HepG2 (cell line): ENCODE measurements around the gene ERFL. TPM values are rescaled to one million over a fixed set of nuclear protein-coding genes. Genes with fewer than 3 reads are reported as not detected.

Experiments used
- ATAC-seq: fragments of 200-7000 bp; cut with Tn5 transposase; 3 replicates; pipeline ENCODE4 v1.9.1; 2020; ENCODE audit warnings: mild to moderate bottlenecking, moderate library complexity
- BruUV-seq: library from RNA; stranded (reverse); fragments of 400-500 nt; replicated peaks from 2 replicates; lab custom pipeline; 2021; lab: Mats Ljungman, UMichigan
- CTCF ChIA-PET: fragments of 300-600 bp; formaldehyde crosslinking; extraction: SDS; loops from one replicate; lab custom pipeline; 2021; ENCODE audit warnings: low total read pairs, inconsistent platforms, low intra/inter-chr PET ratio; lab: Yijun Ruan, JAX
- POLR2A ChIA-PET: fragments of 350-600 bp; sonication (Branson Sonifier 250); formaldehyde crosslinking; loops from one replicate; lab custom pipeline; 2020; ENCODE audit warnings: antibody characterized with exemption, inconsistent platforms; lab: Yijun Ruan, JAX
- DNase-seq: peaks from one replicate; pipeline ENCODE4 v3.0.0-alpha.2; 2015; ENCODE audit warnings: low spot score
- FAIRE-seq: peaks from 3 replicates; lab custom pipeline; 2011; peaks lifted over from hg19 to GRCh38; lab: Jason Lieb, UNC
- H2AFZ ChIP-seq: one replicate; pipeline ENCODE4 v1.6.1; 2011; ENCODE audit warnings: low read length, inconsistent platforms
- H3K27ac ChIP-seq: fragments of 300-600 bp; 3 replicates; pipeline ENCODE4 v1.8.0; 2011; ENCODE audit warnings: mixed run types, mild to moderate bottlenecking, mixed read lengths, low read length, inconsistent platforms; ENCODE audit not compliant: insufficient read depth; ENCODE audit errors: extremely low read length
- H3K27me3 ChIP-seq, 2 experiments: fragments of 200-600 bp in 1 of 2; 2 replicates in 1 of 2; 3 replicates in 1 of 2; pipeline versions ENCODE4 v1.6.0 to v1.8.0; 2011; ENCODE audit warnings: low read length in 2 of 2, mild to moderate bottlenecking in 2 of 2, moderate library complexity in 2 of 2, inconsistent platforms in 1 of 2; ENCODE audit not compliant: insufficient read depth in 2 of 2, control insufficient read depth in 1 of 2
- H3K36me3 ChIP-seq, 2 experiments: fragments of 200-600 bp in 1 of 2; replicated peaks in 1 of 2; 2 replicates in 1 of 2; 3 replicates in 1 of 2; pipeline versions ENCODE4 v1.5.1 to v1.8.0; 2011; ENCODE audit warnings: low read length in 2 of 2, inconsistent platforms in 1 of 2; ENCODE audit not compliant: insufficient read depth in 2 of 2, control insufficient read depth in 1 of 2
- H3K4me1 ChIP-seq: 2 replicates; pipeline ENCODE4 v1.5.1; 2012; ENCODE audit warnings: low read length, inconsistent platforms; ENCODE audit not compliant: insufficient read depth
- H3K4me2 ChIP-seq: 2 replicates; pipeline ENCODE4 v1.6.0; 2011; ENCODE audit warnings: low read depth, low read length, inconsistent platforms
- H3K4me3 ChIP-seq, 3 experiments: fragments of 200-600 bp in 1 of 3; sonication (generic), shearing (Covaris generic) in 1 of 3; replicated peaks in 1 of 3; 2 replicates each; pipeline ENCODE4 v1.5.1; 2011 to 2016; ENCODE audit warnings: low read length in 3 of 3, inconsistent platforms in 2 of 3, low read depth in 2 of 3, mild to moderate bottlenecking in 2 of 3, control low read depth in 1 of 3, mixed read lengths in 1 of 3; ENCODE audit not compliant: insufficient read depth in 1 of 3
- H3K79me2 ChIP-seq: one replicate; pipeline ENCODE4 v1.6.1; 2011; ENCODE audit warnings: low read length, inconsistent platforms; ENCODE audit not compliant: insufficient read depth
- H3K9ac ChIP-seq: 2 replicates; pipeline ENCODE4 v1.6.0; 2011; ENCODE audit warnings: mild to moderate bottlenecking, low read depth, low read length, inconsistent platforms; ENCODE audit not compliant: insufficient read depth
- H3K9me3 ChIP-seq: 2 replicates; pipeline ENCODE4 v1.5.1; 2012; ENCODE audit warnings: mild to moderate bottlenecking, low read length
- H4K20me1 ChIP-seq: 2 replicates; pipeline ENCODE4 v1.6.0; 2011; ENCODE audit warnings: inconsistent platforms, mild to moderate bottlenecking, low read length, moderate library complexity; ENCODE audit not compliant: insufficient read depth
- AKAP8 ChIP-seq: sonication (generic); formaldehyde crosslinking; IDR thresholded peaks from 2 replicates; pipeline ENCODE4 v1.5.1; 2020; ENCODE audit warnings: mild to moderate bottlenecking, missing genetic modification reagents
- CSRNP1 ChIP-seq: sonication (generic); formaldehyde crosslinking; IDR thresholded peaks from 2 replicates; pipeline ENCODE4 v1.8.1; 2023; ENCODE audit warnings: mild to moderate bottlenecking, missing genetic modification reagents
- EHMT2 ChIP-seq: fragments of 200-600 bp; sonication (generic); IDR thresholded peaks from 2 replicates; pipeline ENCODE4 v1.7.0; 2017; ENCODE audit warnings: antibody characterized with exemption, low read depth, low read length, borderline replicate concordance
- MEIS2 ChIP-seq: sonication (generic); formaldehyde crosslinking; IDR thresholded peaks from 2 replicates; pipeline ENCODE4 v1.9.0; 2021; ENCODE audit warnings: mild to moderate bottlenecking, missing genetic modification reagents
- MIXL1 ChIP-seq: IDR thresholded peaks from 2 replicates; pipeline ENCODE4 v1.6.1; 2016
- NRL ChIP-seq: sonication (generic); formaldehyde crosslinking; IDR thresholded peaks from 2 replicates; pipeline ENCODE4 v1.5.0; 2020; ENCODE audit warnings: missing genetic modification reagents, mild to moderate bottlenecking, moderate library complexity, borderline replicate concordance
- PAX8 ChIP-seq: sonication (generic); formaldehyde crosslinking; IDR thresholded peaks from 2 replicates; pipeline ENCODE4 v1.8.0; 2022; ENCODE audit warnings: mild to moderate bottlenecking, missing genetic modification reagents, borderline replicate concordance
- RBFOX2 ChIP-seq: fragments of 200-400 bp; formaldehyde crosslinking; IDR thresholded peaks from 2 replicates; pipeline ENCODE4 v1.6.1; 2017; ENCODE audit warnings: low read depth, mild to moderate bottlenecking, low read length
- SRSF4 ChIP-seq: fragments of 200-400 bp; formaldehyde crosslinking; IDR thresholded peaks from one replicate; pipeline ENCODE4 v1.6.1; 2018; ENCODE audit warnings: mild to moderate bottlenecking, low read depth, low read length, moderate library complexity; ENCODE audit not compliant: poor library complexity, severe bottlenecking
- ZNF124 ChIP-seq: sonication (generic); formaldehyde crosslinking; IDR thresholded peaks from 2 replicates; pipeline ENCODE4 v1.4.0; 2020; ENCODE audit warnings: missing genetic modification reagents
- ZNF224 ChIP-seq: sonication (generic); formaldehyde crosslinking; IDR thresholded peaks from 2 replicates; pipeline ENCODE4 v1.5.0; 2020; ENCODE audit warnings: mild to moderate bottlenecking, missing genetic modification reagents
- ZNF230 ChIP-seq: sonication (generic); formaldehyde crosslinking; IDR thresholded peaks from 2 replicates; pipeline ENCODE4 v1.4.0; 2020; ENCODE audit warnings: mild to moderate bottlenecking, missing genetic modification reagents
- ZNF451 ChIP-seq: sonication (generic); formaldehyde crosslinking; IDR thresholded peaks from 2 replicates; pipeline ENCODE4 v1.5.0; 2020; ENCODE audit warnings: mild to moderate bottlenecking, missing genetic modification reagents
- ZNF672 ChIP-seq: sonication (generic); formaldehyde crosslinking; IDR thresholded peaks from 2 replicates; pipeline ENCODE4 v1.8.1; 2022; ENCODE audit warnings: missing genetic modification reagents
- ZNF891 ChIP-seq: sonication (generic); formaldehyde crosslinking; IDR thresholded peaks from 2 replicates; pipeline ENCODE4 v1.5.0; 2020; ENCODE audit warnings: mild to moderate bottlenecking, missing genetic modification reagents
- WGBS: methylation state at CpG from one replicate; pipeline ENCODE4 v1.1.6; 2017; ENCODE audit warnings: low lambda C conversion rate; 5-methylcytosine and 5-hydroxymethylcytosine counted together
- in situ Hi-C: cut with HindIII; loops from 2 replicates; pipeline ENCODE4 v1.10.0; 2017; ENCODE audit warnings: low pct_unique_long_range_greater_than_20kb; ENCODE audit not compliant: extremely low pct_ligation_motif_present
- intact Hi-C: fragments of 100-400 bp; cut with micrococcal nuclease; formaldehyde crosslinking; loops from one replicate; pipeline ENCODE4 v1.10.0; 2022; ENCODE audit not compliant: unreplicated experiment
- polyA plus RNA-seq, 8 experiments: library from polyadenylated mRNA; depleted of rRNA in 3 of 8; stranded (reverse) in 7 of 8; unstranded in 1 of 8; fragments of >200 nt; fragmentation: Illumina TruSeq in 4 of 8; extraction: Trizol in 4 of 8; gene quantifications; 2 replicates each; pipeline versions ENCODE4 v1.2.1 to v1.2.3, GENCODE V29; 2011 to 2016; ENCODE audit warnings: low read depth in 4 of 8, missing spikeins in 1 of 8, mixed read lengths in 1 of 8; ENCODE audit not compliant: insufficient read depth in 1 of 8
- total RNA-seq, 5 experiments: library from RNA; depleted of rRNA; stranded (reverse); fragments of >200 nt; fragmentation: Illumina TruSeq; extraction: Trizol; gene quantifications; 2 replicates each; pipeline ENCODE4 v1.2.3, GENCODE V29; 2016; ENCODE audit warnings: low read depth in 1 of 5
- TF ChIP-seq, protein P1 (sequence below): sonication (generic); formaldehyde crosslinking; conservative IDR thresholded peaks from 2 replicates; pipeline ENCODE4 v1.4.0; 2020; ENCODE audit warnings: mild to moderate bottlenecking, missing genetic modification reagents, moderate library complexity
- TF ChIP-seq, protein P2 (sequence below): sonication (generic); formaldehyde crosslinking; IDR thresholded peaks from 2 replicates; pipeline ENCODE4 v1.5.1; 2020; ENCODE audit warnings: missing genetic modification reagents, mild to moderate bottlenecking, borderline replicate concordance

The ERFL gene
- total and polyA plus RNA-seq, 2 of the 13 experiments (the other 11 are each of a cell fraction or from before 2014, with no cell fraction given): not detected

GRCh38 chr19:41882568-41883462 is 45.4 kb downstream of the ERFL start, which contains the start of gene ARHGEF1:
Gene ARHGEF1, plus strand, starts transcription at chr19:41883184. Its CDS starts 4,899 bp downstream, at chr19:41888083.
- Histone ChIP-seq H2AFZ (no peak within 1 kb of the TSS), H3K4me2 (peak within 1 kb of the TSS; percentile 93), H3K9me3 (no peaks in the 10 kb centered on the region), H4K20me1 (no peaks in the 10 kb centered on the region), H3K27me3 (peaks cover 0 to under 1% of the 10 kb centered on the region in 2 experiments; a peak in 2 of 5 replicates), H3K79me2 (peaks cover 25% of the 10 kb centered on the region), H3K36me3 (no peaks in the 10 kb centered on the region), H3K9ac (peak within 1 kb of the TSS; percentile 76), H3K4me1 (peaks cover 50% of the 10 kb centered on the region), H3K27ac (peak within 1 kb of the TSS; percentile 71), H3K4me3 (peak within 1 kb of the TSS; percentile 87 to 95 (median 88))
- intact Hi-C loops: no loop called here
- WGBS: 6% methylated on average over 15 of the region's 80 CpGs
- DNase-seq (no peak), ATAC-seq (peak; percentile 12), FAIRE-seq (no peak)
- in situ Hi-C loops: loop anchor here (5.0 to 10.0 kb wide), 2 partner anchors 52 to 74 kb away; partner anchors contain the start of gene RABAC1
- no TSS peak for BruUV-seq
- POLR2A ChIA-PET: interaction anchor here (2.0 kb wide), 2 partner anchors 10 to 23 kb away, joined by 7 to 20 read pairs; partner anchors contain the start of gene RPS19
- CTCF ChIA-PET: no interaction called here
- TF ChIP-seq AKAP8 (CRISPR knock-in tag) (no peak), EHMT2 (no peak), MIXL1 (CRISPR knock-in tag) (no peak), ZNF891 (CRISPR knock-in tag) (no peak), ZNF230 (CRISPR knock-in tag) (0 out of 2 replicates have a peak, but pooled peaks have one; percentile 31), MEIS2 (CRISPR knock-in tag) (peak; percentile 63; the same call in 1 of the 2 replicates), NRL (CRISPR knock-in tag) (no peak), ZNF224 (CRISPR knock-in tag) (no peak), ZNF451 (no peak), ZNF124 (CRISPR knock-in tag) (no peak), CSRNP1 (CRISPR knock-in tag) (peak; percentile 63; the same call in 1 of the 2 replicates), ZNF672 (no peak), SRSF4 (no peak), PAX8 (no peak), RBFOX2 (peak; percentile 73)
- TF ChIP-seq, protein P1, sequence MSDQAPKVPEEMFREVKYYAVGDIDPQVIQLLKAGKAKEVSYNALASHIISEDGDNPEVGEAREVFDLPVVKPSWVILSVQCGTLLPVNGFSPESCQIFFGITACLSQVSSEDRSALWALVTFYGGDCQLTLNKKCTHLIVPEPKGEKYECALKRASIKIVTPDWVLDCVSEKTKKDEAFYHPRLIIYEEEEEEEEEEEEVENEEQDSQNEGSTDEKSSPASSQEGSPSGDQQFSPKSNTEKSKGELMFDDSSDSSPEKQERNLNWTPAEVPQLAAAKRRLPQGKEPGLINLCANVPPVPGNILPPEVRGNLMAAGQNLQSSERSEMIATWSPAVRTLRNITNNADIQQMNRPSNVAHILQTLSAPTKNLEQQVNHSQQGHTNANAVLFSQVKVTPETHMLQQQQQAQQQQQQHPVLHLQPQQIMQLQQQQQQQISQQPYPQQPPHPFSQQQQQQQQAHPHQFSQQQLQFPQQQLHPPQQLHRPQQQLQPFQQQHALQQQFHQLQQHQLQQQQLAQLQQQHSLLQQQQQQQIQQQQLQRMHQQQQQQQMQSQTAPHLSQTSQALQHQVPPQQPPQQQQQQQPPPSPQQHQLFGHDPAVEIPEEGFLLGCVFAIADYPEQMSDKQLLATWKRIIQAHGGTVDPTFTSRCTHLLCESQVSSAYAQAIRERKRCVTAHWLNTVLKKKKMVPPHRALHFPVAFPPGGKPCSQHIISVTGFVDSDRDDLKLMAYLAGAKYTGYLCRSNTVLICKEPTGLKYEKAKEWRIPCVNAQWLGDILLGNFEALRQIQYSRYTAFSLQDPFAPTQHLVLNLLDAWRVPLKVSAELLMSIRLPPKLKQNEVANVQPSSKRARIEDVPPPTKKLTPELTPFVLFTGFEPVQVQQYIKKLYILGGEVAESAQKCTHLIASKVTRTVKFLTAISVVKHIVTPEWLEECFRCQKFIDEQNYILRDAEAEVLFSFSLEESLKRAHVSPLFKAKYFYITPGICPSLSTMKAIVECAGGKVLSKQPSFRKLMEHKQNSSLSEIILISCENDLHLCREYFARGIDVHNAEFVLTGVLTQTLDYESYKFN (CRISPR knock-in tag): peak; percentile 4; the same call in 1 of the 2 replicates
- TF ChIP-seq, protein P2, sequence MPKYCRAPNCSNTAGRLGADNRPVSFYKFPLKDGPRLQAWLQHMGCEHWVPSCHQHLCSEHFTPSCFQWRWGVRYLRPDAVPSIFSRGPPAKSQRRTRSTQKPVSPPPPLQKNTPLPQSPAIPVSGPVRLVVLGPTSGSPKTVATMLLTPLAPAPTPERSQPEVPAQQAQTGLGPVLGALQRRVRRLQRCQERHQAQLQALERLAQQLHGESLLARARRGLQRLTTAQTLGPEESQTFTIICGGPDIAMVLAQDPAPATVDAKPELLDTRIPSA (CRISPR knock-in tag): no peak
